ENCODE results near the gene OBI1.

OBI1 gene

DNA sequence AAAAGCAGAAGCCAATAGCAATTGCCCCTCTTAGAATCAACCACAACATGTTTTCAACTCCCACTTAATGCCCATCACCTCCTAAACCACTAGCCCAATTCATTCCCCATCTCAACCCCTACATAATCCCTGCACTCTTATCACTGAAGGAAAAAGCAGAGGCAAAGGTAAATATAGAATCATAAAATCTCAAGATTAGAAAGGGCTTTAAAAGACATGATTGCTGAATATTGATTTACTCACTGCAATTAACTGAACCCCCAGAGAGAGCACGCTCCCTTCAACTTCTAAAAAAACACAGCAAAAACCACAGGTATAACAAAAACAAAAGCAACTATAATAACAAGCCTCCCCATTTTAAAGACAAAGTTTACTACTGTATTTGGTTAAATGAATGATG is 40.5 kb downstream of the OBI1 start:
- TF ChIP-seq, protein P1, sequence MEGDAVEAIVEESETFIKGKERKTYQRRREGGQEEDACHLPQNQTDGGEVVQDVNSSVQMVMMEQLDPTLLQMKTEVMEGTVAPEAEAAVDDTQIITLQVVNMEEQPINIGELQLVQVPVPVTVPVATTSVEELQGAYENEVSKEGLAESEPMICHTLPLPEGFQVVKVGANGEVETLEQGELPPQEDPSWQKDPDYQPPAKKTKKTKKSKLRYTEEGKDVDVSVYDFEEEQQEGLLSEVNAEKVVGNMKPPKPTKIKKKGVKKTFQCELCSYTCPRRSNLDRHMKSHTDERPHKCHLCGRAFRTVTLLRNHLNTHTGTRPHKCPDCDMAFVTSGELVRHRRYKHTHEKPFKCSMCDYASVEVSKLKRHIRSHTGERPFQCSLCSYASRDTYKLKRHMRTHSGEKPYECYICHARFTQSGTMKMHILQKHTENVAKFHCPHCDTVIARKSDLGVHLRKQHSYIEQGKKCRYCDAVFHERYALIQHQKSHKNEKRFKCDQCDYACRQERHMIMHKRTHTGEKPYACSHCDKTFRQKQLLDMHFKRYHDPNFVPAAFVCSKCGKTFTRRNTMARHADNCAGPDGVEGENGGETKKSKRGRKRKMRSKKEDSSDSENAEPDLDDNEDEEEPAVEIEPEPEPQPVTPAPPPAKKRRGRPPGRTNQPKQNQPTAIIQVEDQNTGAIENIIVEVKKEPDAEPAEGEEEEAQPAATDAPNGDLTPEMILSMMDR (conservative IDR thresholded peaks at IDR 0.05; ENCODE audit: low read depth, low read length) = no peak
- Histone ChIP-seq H3K4me1 (ENCODE audit: low read depth, poor library complexity, severe bottlenecking) (no peaks in the 10 kb centered on the region), H3K4me3 (IDR thresholded peaks at IDR 0.05; ENCODE audit: insufficient read depth, low read depth, low read length) (no peak overlapping the region), H3K27ac (no peak overlapping the region), H2AFZ (ENCODE audit: low read depth) (no peak overlapping the region), H3K36me3 (ENCODE audit: insufficient read depth) (no peaks in the 10 kb centered on the region), H3K79me2 (ENCODE audit: insufficient read depth, low read depth) (no peaks in the 10 kb centered on the region), H3K9ac (no peak overlapping the region), H3K4me2 (no peak overlapping the region), H4K20me1 (ENCODE audit: insufficient read depth) (no peaks in the 10 kb centered on the region), H3K27me3 (ENCODE audit: insufficient read depth, low read depth) (no peaks in the 10 kb centered on the region)

DNA sequence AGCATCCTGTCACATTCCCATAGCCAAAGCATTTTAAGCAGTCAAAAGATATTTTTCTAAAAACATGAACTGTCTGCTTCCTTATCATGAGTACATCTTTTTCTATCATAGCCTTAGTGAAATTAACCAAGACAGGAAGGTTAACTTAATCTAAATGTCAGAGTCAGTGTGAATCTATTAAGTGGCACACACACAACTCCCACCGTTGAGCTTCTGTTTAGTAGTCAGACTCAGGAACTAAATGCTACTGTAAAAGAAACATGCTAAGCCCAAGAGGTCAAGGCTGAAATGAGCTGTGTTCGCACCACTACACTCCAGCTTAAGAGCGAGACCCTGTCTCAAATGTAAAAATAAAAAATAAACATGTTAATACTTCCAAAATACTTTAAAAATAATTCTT is 47.9 kb downstream of the OBI1 start:
- no peaks in the 10 kb centered on the region for H4K20me1 ChIP-seq (ENCODE audit: insufficient read depth)
- no peak overlapping the region for H3K4me2 ChIP-seq
- no peak overlapping the region for H2AFZ ChIP-seq (ENCODE audit: low read depth)
- H3K36me3 ChIP-seq (ENCODE audit: insufficient read depth) = no peaks in the 10 kb centered on the region
- no peaks in the 10 kb centered on the region for H3K27me3 ChIP-seq (ENCODE audit: insufficient read depth, low read depth)
- TF ChIP-seq, protein P1 (conservative IDR thresholded peaks at IDR 0.05; ENCODE audit: low read depth, low read length) = no peak
- no peaks in the 10 kb centered on the region for H3K79me2 ChIP-seq (ENCODE audit: insufficient read depth, low read depth)
- no peaks in the 10 kb centered on the region for H3K4me1 ChIP-seq (ENCODE audit: low read depth, poor library complexity, severe bottlenecking)
- H3K4me3 ChIP-seq (IDR thresholded peaks at IDR 0.05; ENCODE audit: insufficient read depth, low read depth, low read length) = no peak overlapping the region
- no peak overlapping the region for H3K27ac ChIP-seq
- H3K9ac ChIP-seq = no peak overlapping the region

- no peak overlapping the region for H3K4me2 ChIP-seq
- no peak overlapping the region for H3K4me3 ChIP-seq (IDR thresholded peaks at IDR 0.05; ENCODE audit: insufficient read depth, low read depth, low read length)
Measured at GRCh38 chr13:78610381-78610883, 48.5 kb downstream of the OBI1 start.

DNA sequence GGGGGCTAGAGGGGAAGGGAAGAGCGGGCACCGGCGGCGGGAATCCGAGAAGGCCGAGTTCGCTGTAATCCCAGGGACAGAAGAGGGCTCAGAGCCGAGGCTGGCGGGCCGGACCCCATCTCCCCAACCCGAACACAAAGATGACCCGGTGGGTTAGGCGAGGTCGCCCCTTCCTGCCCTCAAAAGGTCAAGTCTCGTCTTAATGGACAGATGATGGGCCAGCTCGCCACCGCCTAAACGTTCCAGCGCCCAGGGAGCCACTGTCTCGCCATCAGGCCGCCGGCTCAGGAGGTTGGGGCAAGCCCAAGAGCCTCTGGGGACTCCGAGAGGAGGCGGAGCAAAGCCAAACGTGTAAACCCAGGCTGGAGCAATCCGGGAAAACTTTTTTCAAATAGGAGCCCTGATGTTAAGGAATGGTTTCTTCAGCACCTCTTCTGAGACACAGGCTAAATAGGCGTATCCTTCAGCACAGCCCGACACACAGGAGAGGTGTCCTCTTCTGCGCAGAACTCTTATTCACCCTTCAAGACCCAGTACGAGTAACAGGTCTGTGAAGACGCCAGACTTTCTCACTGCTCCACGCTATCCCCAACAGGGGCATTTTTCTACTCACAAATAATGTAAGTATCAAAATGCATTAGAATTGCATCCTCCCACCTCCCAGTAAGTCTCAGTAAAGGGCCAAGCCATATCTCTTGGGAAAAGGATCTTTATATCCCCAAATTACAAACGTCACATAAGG is 49.3 kb downstream of the OBI1 start:
- Histone ChIP-seq H3K27me3 (ENCODE audit: insufficient read depth, low read depth) (no peaks in the 10 kb centered on the region), H3K9ac (no peak overlapping the region), H3K27ac (no peak overlapping the region), H2AFZ (ENCODE audit: low read depth) (no peak overlapping the region), H3K4me2 (no peak overlapping the region), H3K4me3 (IDR thresholded peaks at IDR 0.05; ENCODE audit: insufficient read depth, low read depth, low read length) (no peak overlapping the region), H3K79me2 (ENCODE audit: insufficient read depth, low read depth) (no peaks in the 10 kb centered on the region), H4K20me1 (ENCODE audit: insufficient read depth) (no peaks in the 10 kb centered on the region), H3K4me1 (ENCODE audit: low read depth, poor library complexity, severe bottlenecking) (no peaks in the 10 kb centered on the region), H3K36me3 (ENCODE audit: insufficient read depth) (no peaks in the 10 kb centered on the region)
- TF ChIP-seq, protein P1 (conservative IDR thresholded peaks at IDR 0.05; ENCODE audit: low read depth, low read length) = no peak

More at GRCh38 chr13:78610381-78610883, 48.5 kb downstream of the OBI1 start:
- H4K20me1 ChIP-seq (ENCODE audit: insufficient read depth) = no peaks in the 10 kb centered on the region
- H2AFZ ChIP-seq (ENCODE audit: low read depth) = no peak overlapping the region
- no peak overlapping the region for H3K27ac ChIP-seq
- H3K9ac ChIP-seq = no peak overlapping the region
- H3K27me3 ChIP-seq (ENCODE audit: insufficient read depth, low read depth) = no peaks in the 10 kb centered on the region
- H3K79me2 ChIP-seq (ENCODE audit: insufficient read depth, low read depth) = no peaks in the 10 kb centered on the region
- no peaks in the 10 kb centered on the region for H3K4me1 ChIP-seq (ENCODE audit: low read depth, poor library complexity, severe bottlenecking)
- H3K36me3 ChIP-seq (ENCODE audit: insufficient read depth) = no peaks in the 10 kb centered on the region
- TF ChIP-seq, protein P1 (conservative IDR thresholded peaks at IDR 0.05; ENCODE audit: low read depth, low read length) = no peak

Measured in KMS-11 (cell line).